Right lobe of liver (tissue), 6 donors: ENCODE measurements around the gene EXOC2. TPM values are rescaled to one million over a fixed set of nuclear protein-coding genes. Genes with fewer than 3 reads are reported as not detected.
A peak's percentile ranks its signal among the peaks of the same experiment; 100 is the strongest.

Source experiments
- ATAC-seq, 4 donors: fragments of 200-7000 bp; cut with Tn5 transposase; one replicate each; pipeline ENCODE4 v1.9.1; 2020; ENCODE audit warnings: mild to moderate bottlenecking in 4 of 4, moderate library complexity in 4 of 4
- DNase-seq, 3 donors: peaks; one replicate each; pipeline ENCODE4 v3.0.0-alpha.2; 2020
- H3K27ac ChIP-seq, 3 donors: fragments of 200-600 bp; one replicate each; pipeline ENCODE4 v1.8.0; 2022
- H3K27me3 ChIP-seq, 2 donors: fragments of 200-600 bp; one replicate each; pipeline ENCODE4 v1.8.0; 2022
- H3K36me3 ChIP-seq, 4 donors: fragments of 200-600 bp; sonication (generic) in 1 of 4; one replicate each; pipeline versions ENCODE4 v1.5.1 to v1.8.0; 2017 to 2022; ENCODE audit warnings: control low read depth in 1 of 4
- H3K4me1 ChIP-seq, 4 donors: fragments of 200-600 bp; sonication (generic) in 1 of 4; one replicate each; pipeline versions ENCODE4 v1.5.1 to v1.8.0; 2017 to 2022; ENCODE audit warnings: control low read depth in 1 of 4
- H3K4me3 ChIP-seq, 3 donors: fragments of 200-600 bp; one replicate each; pipeline ENCODE4 v1.8.0; 2022
- H3K9me3 ChIP-seq, 4 donors: fragments of 200-600 bp; sonication (generic) in 1 of 4; one replicate each; pipeline versions ENCODE4 v1.5.1 to v1.8.0; 2017 to 2022; ENCODE audit warnings: control low read depth in 1 of 4
- POLR2A ChIP-seq: fragments of 450-650 bp; IDR thresholded peaks from one replicate; pipeline ENCODE4 v1.6.1; 2017; ENCODE audit warnings: antibody characterized with exemption, mild to moderate bottlenecking
- WGBS: methylation state at CpG from one replicate; pipeline ENCODE4 v1.1.6; 2018; ENCODE audit warnings: low coverage, low lambda C conversion rate; ENCODE audit not compliant: insufficient coverage; ENCODE audit errors: missing lambda C conversion rate; 5-methylcytosine and 5-hydroxymethylcytosine counted together
- intact Hi-C, 2 donors: fragments of 100-400 bp; cut with DNase I; formaldehyde crosslinking; loops; one replicate each; pipeline versions ENCODE4 v1.11.2 to v1.14.1; 2022
- total RNA-seq, 6 experiments: library from RNA; depleted of rRNA in 2 of 6; stranded (reverse); fragments of >200 nt in 2 of 6; fragmentation: NEBNext Ultra II Directional in 3 of 6; extraction: Animal tissue kit (Norgen Biotek cat#: 25700) in 3 of 6; gene quantifications; one replicate each; pipeline versions ENCODE4 v1.1.0 to v1.2.4, GENCODE V29; 2016 to 2023
- TF ChIP-seq, protein P1 (sequence below), 4 donors: fragments of 200-600 bp in 3 of 4; fragments of 450-650 bp in 1 of 4; IDR thresholded peaks; one replicate each; pipeline versions ENCODE4 v1.5.1 to v1.8.0; 2016 to 2022; ENCODE audit warnings: antibody characterized with exemption in 4 of 4, mild to moderate bottlenecking in 2 of 4
- donor health status: DM: no; HTN: yes; CAD: no.
- donor health status: DM: no; HTN: no; CAD: no.
- donor health status: DM: no; HTN: no; CAD: no.
- donor health status: DM: no; HTN: yes; CAD: no.
- donor health status: DM: no; HTN: yes; CAD: no.

The EXOC2 gene
- total RNA-seq, 6 experiments from 2014 or later: 7.1 to 12.8 (median 10.5) TPM

DNA sequence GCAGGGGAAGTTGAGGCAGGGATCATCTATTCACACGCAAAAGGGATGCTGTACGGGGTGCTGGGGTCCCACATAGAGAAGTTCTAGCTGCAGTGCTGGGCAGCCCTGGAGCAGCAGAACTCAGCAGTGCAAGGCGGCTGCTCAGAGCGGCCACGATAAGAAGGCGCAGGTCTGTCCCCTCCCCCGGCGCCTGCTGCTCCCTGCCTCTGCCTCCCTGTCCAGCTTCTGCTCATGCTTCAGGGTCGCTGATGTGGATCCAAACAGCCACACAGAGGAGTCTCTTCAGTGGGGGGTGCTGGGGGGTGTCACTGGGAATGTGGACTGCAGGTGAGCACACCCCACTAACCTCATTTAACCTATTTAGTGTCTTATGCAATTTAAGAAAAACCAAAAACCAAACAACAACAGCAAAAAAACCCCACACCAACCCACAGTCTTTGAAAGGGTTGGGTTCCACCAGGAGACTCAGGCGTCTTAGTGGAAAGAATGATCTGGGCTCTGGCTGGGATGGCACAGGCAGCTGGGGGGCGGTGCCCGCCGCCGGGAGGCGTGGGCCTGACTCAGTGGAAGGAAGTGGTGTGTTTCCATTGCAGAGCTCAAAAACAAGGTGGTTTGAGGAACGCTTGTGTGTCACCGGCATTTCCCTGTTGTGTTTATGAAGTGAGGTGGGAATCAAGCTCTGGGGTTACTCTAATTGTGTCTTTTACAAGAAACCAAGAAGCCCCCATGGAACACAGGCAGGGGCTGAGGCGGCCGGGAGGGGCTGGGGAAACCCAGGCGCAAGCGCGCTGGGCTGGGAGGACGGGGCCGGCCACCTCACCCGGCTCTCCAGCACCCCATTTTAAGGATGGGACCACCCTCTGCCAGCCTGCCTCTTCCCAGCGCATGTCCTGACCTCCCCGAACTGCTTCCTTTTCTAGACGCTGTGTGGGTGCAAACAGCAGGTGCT, 246.2 kb downstream of the EXOC2 start:
- WGBS: 64% methylated on average over 6 of the region's 28 CpGs
- intact Hi-C loops: no loop called here
- Histone ChIP-seq H3K4me3 (no peak overlapping the region), H3K9me3 (no peaks in the 10 kb centered on the region), H3K27ac (no peak overlapping the region), H3K4me1 (no peaks in the 10 kb centered on the region), H3K27me3 (no peaks in the 10 kb centered on the region), H3K36me3 (no peaks in the 10 kb centered on the region)
- no peak for DNase-seq
- peak in 1 of 4 donors; percentile 28 for ATAC-seq
- TF ChIP-seq, protein P1, sequence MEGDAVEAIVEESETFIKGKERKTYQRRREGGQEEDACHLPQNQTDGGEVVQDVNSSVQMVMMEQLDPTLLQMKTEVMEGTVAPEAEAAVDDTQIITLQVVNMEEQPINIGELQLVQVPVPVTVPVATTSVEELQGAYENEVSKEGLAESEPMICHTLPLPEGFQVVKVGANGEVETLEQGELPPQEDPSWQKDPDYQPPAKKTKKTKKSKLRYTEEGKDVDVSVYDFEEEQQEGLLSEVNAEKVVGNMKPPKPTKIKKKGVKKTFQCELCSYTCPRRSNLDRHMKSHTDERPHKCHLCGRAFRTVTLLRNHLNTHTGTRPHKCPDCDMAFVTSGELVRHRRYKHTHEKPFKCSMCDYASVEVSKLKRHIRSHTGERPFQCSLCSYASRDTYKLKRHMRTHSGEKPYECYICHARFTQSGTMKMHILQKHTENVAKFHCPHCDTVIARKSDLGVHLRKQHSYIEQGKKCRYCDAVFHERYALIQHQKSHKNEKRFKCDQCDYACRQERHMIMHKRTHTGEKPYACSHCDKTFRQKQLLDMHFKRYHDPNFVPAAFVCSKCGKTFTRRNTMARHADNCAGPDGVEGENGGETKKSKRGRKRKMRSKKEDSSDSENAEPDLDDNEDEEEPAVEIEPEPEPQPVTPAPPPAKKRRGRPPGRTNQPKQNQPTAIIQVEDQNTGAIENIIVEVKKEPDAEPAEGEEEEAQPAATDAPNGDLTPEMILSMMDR (IDR thresholded peaks at IDR 0.05): no peak
- no peak for TF ChIP-seq POLR2A

DNA sequence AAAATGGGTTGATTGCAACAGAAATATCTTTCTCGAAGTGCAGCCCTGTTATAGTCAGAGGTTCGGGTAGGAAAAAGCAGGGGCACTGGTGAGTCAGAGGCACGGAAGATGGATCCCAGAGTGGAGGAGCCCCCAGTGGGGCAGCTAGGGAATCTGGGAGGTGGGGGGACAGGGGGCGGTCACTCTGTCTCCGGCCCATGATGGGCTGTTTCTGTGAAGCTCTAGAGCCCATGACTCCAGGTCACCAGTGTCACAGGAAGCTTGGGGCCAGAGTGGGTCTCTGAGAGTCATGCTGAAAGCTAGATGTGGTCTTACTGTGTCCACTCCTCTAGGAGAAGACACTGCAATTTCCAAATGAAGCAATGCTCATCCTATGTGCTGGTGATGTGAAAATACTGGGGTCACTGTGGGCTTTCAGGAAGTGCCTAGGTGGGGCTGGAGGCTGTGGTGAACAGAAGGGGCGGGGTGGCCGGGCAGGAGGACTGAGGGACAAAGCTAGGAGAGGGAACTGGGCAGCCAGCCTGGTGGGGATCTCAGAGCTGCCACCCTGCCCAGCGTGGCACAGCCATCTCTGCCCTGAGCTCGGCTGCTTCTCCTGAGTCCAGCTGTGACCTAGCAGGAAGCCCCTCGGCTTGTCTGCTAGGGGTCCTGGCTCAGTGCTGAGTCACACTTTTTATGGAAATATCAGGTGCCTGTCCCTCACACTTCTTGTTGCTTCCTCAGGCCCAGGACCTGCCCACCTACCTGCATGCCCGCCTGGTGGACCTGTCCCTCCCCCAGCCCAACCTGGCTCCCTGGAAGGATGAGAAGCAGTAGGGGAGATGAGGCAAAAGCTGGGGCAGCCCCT, 247.1 kb downstream of the EXOC2 start:
- 73% methylated on average over 4 of the region's 11 CpGs for WGBS
- Histone ChIP-seq H3K36me3 (no peaks in the 10 kb centered on the region), H3K27ac (no peak overlapping the region), H3K27me3 (no peaks in the 10 kb centered on the region), H3K4me1 (no peaks in the 10 kb centered on the region), H3K4me3 (no peak overlapping the region), H3K9me3 (no peaks in the 10 kb centered on the region)
- TF ChIP-seq, protein P1 (IDR thresholded peaks at IDR 0.05): no peak
- TF ChIP-seq POLR2A: no peak
- intact Hi-C loops: no loop called here
- ATAC-seq: no peak
- no peak for DNase-seq

DNA sequence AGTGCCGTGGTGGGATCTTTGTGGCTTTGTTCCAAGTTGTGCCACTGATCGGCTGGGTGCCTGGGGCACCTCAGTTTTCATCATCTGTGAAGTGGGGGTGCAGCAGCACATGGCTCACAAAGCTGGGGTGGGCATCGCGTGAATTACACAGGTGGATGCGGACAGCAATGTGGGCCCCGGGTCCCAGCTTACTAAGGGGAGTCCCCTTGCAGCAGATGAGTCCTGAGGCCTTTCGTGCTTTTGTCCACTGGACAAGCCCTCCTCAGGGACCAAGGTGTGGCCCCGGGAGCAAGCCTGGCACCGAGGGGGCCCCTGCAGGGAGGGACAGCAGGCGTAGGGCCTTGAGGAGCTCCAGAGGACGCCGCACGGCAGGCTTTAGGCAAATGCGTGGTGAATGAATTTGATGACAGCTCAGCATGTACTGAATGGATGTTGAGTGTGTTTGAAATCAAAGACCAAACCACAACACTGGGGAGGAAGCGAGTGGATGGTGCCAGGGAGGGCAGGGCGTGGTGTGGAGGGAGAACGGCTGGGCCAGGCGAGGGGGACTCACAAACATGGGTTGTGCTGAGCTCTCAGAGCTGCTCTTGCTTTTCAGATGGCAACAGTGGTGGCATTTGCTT, 248.2 kb downstream of the EXOC2 start:
- Histone ChIP-seq H3K36me3 (no peaks in the 10 kb centered on the region), H3K27ac (no peak overlapping the region), H3K4me1 (no peaks in the 10 kb centered on the region), H3K9me3 (no peaks in the 10 kb centered on the region), H3K4me3 (no peak overlapping the region), H3K27me3 (no peaks in the 10 kb centered on the region)
- ATAC-seq (no peak), DNase-seq (no peak)
- TF ChIP-seq, protein P1 (IDR thresholded peaks at IDR 0.05): no peak
- no peak for TF ChIP-seq POLR2A
- whole genome bisulfite sequencing: 82% methylated on average over 3 of the region's 18 CpGs
- intact Hi-C loops: no loop called here

DNA sequence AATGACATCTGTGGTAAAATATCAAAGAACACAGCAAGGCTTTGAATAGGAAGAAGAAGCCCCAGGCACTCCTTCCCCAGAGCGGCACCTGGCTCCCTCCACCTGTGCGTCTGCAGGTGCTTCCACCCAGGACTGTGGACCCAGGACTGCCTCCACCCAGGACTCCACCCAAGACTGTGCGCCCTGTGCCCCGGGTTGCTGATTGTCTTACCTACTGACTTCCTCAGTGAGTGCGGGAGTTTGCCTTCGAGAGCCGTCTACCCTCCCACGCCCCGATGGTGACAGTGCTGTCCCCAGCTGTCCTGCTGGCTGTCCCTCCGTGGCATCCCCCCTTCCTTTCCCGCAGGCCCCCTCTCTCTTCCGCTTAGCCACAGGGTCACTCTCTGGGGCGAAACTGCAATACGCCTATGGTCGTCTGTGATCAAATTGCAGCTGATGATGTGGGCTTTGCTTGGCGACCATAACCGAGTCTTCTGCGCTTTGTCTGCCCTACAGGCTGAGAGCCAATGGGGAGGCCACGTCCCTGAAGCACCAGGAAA, 249.2 kb downstream of the EXOC2 start:
- H3K27me3 ChIP-seq: no peaks in the 10 kb centered on the region
- WGBS: 63% methylated on average over 5 of the region's 19 CpGs
- DNase-seq (no peak), ATAC-seq (no peak)
- H3K27ac ChIP-seq: no peak overlapping the region
- H3K4me3 ChIP-seq: no peak overlapping the region
- H3K9me3 ChIP-seq: no peaks in the 10 kb centered on the region
- TF ChIP-seq, protein P1 (IDR thresholded peaks at IDR 0.05): no peak
- TF ChIP-seq POLR2A: no peak
- no peaks in the 10 kb centered on the region for H3K4me1 ChIP-seq
- H3K36me3 ChIP-seq: no peaks in the 10 kb centered on the region
- intact Hi-C loops: no loop called here
